Gastrocnemius medialis (tissue), 4 donors: ENCODE results near the gene ADGRD1.

Experiments
- CTCF ChIP-seq, 5 experiments: fragments of 450-650 bp in 3 of 5; fragments of 200-600 bp in 2 of 5; sonication (generic) in 2 of 5; IDR thresholded peaks in 4 of 5; conservative IDR thresholded peaks in 1 of 5; 1 replicate in 4 of 5; 2 replicates in 1 of 5; pipeline ENCODE4 v1.5.1; 2016 to 2019; ENCODE audit warnings: antibody characterized with exemption in 5 of 5, mild to moderate bottlenecking in 3 of 5, moderate library complexity in 3 of 5
- POLR2A ChIP-seq, 2 donors: fragments of 450-650 bp; IDR thresholded peaks; one replicate each; pipeline ENCODE4 v1.6.1; 2017; ENCODE audit warnings: antibody characterized with exemption in 2 of 2, mild to moderate bottlenecking in 2 of 2, moderate library complexity in 2 of 2

- TF ChIP-seq CTCF (IDR thresholded peaks at IDR 0.05 in 4 of 5, conservative IDR thresholded peaks at IDR 0.05 in 1 of 5) (no peak), POLR2A (IDR thresholded peaks at IDR 0.05) (no peak)
These were observed 36.1 kb upstream of the ADGRD1 start for GRCh38 chr12:130917607-130918006.
